ENCODE measurements around the gene TNS1.
A peak's percentile ranks its signal among the peaks of the same experiment; 100 is the strongest.
"Not testable (repeated sequence)": the region's sequence is repeated elsewhere in the genome, so short reads cannot be mapped to it uniquely, and the experiment has no call there.

The TNS1 gene

GRCh38 chr2:218002845-218003180 is at the start of gene TNS1:
Gene TNS1 (minus strand): TSS chr2:218002995. CDS start chr2:218002872, 123 bp downstream.
- DNase-seq (ENCODE audit: low read depth): no peak

GRCh38 chr2:218051903-218052302 is 49.1 kb upstream of the TNS1 start:
- no peak for DNase-seq (ENCODE audit: low read depth)

- DNase-seq (ENCODE audit: low read depth): no peak
Measured at GRCh38 chr2:218047536-218048225, 44.9 kb upstream of the TNS1 start.

GRCh38 chr2:218046238-218046637 is 43.4 kb upstream of the TNS1 start:
- DNase-seq (ENCODE audit: low read depth): no peak

GRCh38 chr2:218044599-218044998 is 41.8 kb upstream of the TNS1 start:
- DNase-seq (ENCODE audit: low read depth): not testable (repeated sequence)

- DNase-seq (ENCODE audit: low read depth): no peak
Measured at GRCh38 chr2:218043701-218044109, 40.9 kb upstream of the TNS1 start.

GRCh38 chr2:218043100-218043499 is 40.3 kb upstream of the TNS1 start:
- no peak for DNase-seq (ENCODE audit: low read depth)

- DNase-seq (ENCODE audit: low read depth): no peak
Measured at GRCh38 chr2:218041302-218042168, 38.7 kb upstream of the TNS1 start.

GRCh38 chr2:218040883-218041282 is 38.1 kb upstream of the TNS1 start:
- DNase-seq (ENCODE audit: low read depth): no peak

GRCh38 chr2:218039171-218039570 is 36.4 kb upstream of the TNS1 start:
- no peak for DNase-seq (ENCODE audit: low read depth)

- no peak for DNase-seq (ENCODE audit: low read depth)
Measured at GRCh38 chr2:218036371-218036770, 33.6 kb upstream of the TNS1 start.

GRCh38 chr2:218035463-218036100 is 32.8 kb upstream of the TNS1 start:
- DNase-seq (ENCODE audit: low read depth): no peak

GRCh38 chr2:218034497-218035213 is 31.9 kb upstream of the TNS1 start:
- DNase-seq (ENCODE audit: low read depth): peak; percentile 27

- DNase-seq (ENCODE audit: low read depth): no peak
Measured at GRCh38 chr2:218033590-218034496, 31.0 kb upstream of the TNS1 start.

- no peak for DNase-seq (ENCODE audit: low read depth)
Measured at GRCh38 chr2:218033208-218033589, 30.4 kb upstream of the TNS1 start.

- DNase-seq (ENCODE audit: low read depth): no peak
Measured at GRCh38 chr2:218032336-218033171, 29.8 kb upstream of the TNS1 start.

GRCh38 chr2:218031771-218032257 is 29.0 kb upstream of the TNS1 start:
- DNase-seq (ENCODE audit: low read depth): no peak

GRCh38 chr2:218031261-218031660 is 28.5 kb upstream of the TNS1 start:
- no peak for DNase-seq (ENCODE audit: low read depth)

- no peak for DNase-seq (ENCODE audit: low read depth)
Measured at GRCh38 chr2:218030409-218031195, 27.8 kb upstream of the TNS1 start.

Measured in T-helper 22 cell (primary cell).